ENCODE results near the gene ARHGAP6. TPM values are rescaled to one million over a fixed set of nuclear protein-coding genes. Genes with fewer than 3 reads are reported as not detected.

The ARHGAP6 gene
- polyA plus RNA-seq, 2 of the 4 experiments (the other 2 are of a cell fraction), result 0.04 TPM; not detected in 1

- CTCF ChIA-PET, result no interaction called here
Measured at GRCh38 chrX:11541510-11541909, 124.2 kb downstream of the ARHGAP6 start.

GRCh38 chrX:11540532-11541377 is 125.0 kb downstream of the ARHGAP6 start:
- H3K4me2 ChIP-seq, result no peak overlapping the region
- no peak for TF ChIP-seq TP53 (CRISPR knock-in tag; IDR thresholded peaks at IDR 0.05)
- no peak for TF ChIP-seq BHLHE40 (IDR thresholded peaks at IDR 0.05; ENCODE audit: low read depth, low read length)
- TF ChIP-seq JUNB (IDR thresholded peaks at IDR 0.05), result no peak
- no peak for TF ChIP-seq ZNF302 (CRISPR knock-in tag; IDR thresholded peaks at IDR 0.05)
- TF ChIP-seq ZFP36 (IDR thresholded peaks at IDR 0.05; ENCODE audit: borderline replicate concordance, partially characterized antibody), result no peak
- no peak for TF ChIP-seq MYC (IDR thresholded peaks at IDR 0.05; ENCODE audit: borderline replicate concordance, low read length)
- TF ChIP-seq RAD21 (conservative IDR thresholded peaks at IDR 0.05 in 1 of 2, IDR thresholded peaks at IDR 0.05 in 1 of 2), result no peak
- TF ChIP-seq RCOR1 (IDR thresholded peaks at IDR 0.05; ENCODE audit: low read depth, low read length), result no peak
- no peak for TF ChIP-seq MAZ (IDR thresholded peaks at IDR 0.05; ENCODE audit: borderline replicate concordance, low read depth, low read length)
- no peak for TF ChIP-seq E2F6 (IDR thresholded peaks at IDR 0.05; ENCODE audit: borderline replicate concordance, low read depth)
- TF ChIP-seq SMC3 (IDR thresholded peaks at IDR 0.05), result no peak
- no peak for TF ChIP-seq FOSB (CRISPR knock-in tag; IDR thresholded peaks at IDR 0.05)
- TF ChIP-seq CHD4 (IDR thresholded peaks at IDR 0.05; ENCODE audit: borderline replicate concordance), result no peak
- no peak for TF ChIP-seq ESRRA (IDR thresholded peaks at IDR 0.05; ENCODE audit: borderline replicate concordance, low read length)
- POLR2A ChIA-PET, result no interaction called here
- H3K9me3 ChIP-seq, result no peaks in the 10 kb centered on the region
- no peaks in the 10 kb centered on the region for H3K4me1 ChIP-seq
- 38% methylated on average over 4 of the region's 4 CpGs for WGBS (ENCODE audit: missing lambda C conversion rate)
- no peak for DNase-seq (ENCODE audit: low read depth in 1 of 2, low spot score in 1 of 2)
- CTCF ChIA-PET, result interaction anchor here (0.6 kb wide), 2 partner anchors 48 to 144 kb away, joined by 4 read pairs; no protein-coding TSS in a partner anchor
- FAIRE-seq, result peak; percentile 91
- H3K27ac ChIP-seq, result no peak overlapping the region
- ATAC-seq, result no peak
- no peak overlapping the region for H3K4me3 ChIP-seq

More at GRCh38 chrX:11541510-11541909, 124.2 kb downstream of the ARHGAP6 start:
- no peak overlapping the region for H3K4me3 ChIP-seq
- TF ChIP-seq USF2 (IDR thresholded peaks at IDR 0.05), result no peak
- TF ChIP-seq FOXS1 (CRISPR knock-in tag; IDR thresholded peaks at IDR 0.05), result no peak
- TF ChIP-seq MAZ (IDR thresholded peaks at IDR 0.05; ENCODE audit: borderline replicate concordance, low read depth, low read length), result no peak
- no peak for TF ChIP-seq GATA3 (IDR thresholded peaks at IDR 0.05; ENCODE audit: borderline replicate concordance)
- TF ChIP-seq HES2 (IDR thresholded peaks at IDR 0.05), result no peak
- no peak for TF ChIP-seq POLR2A (IDR thresholded peaks at IDR 0.05; ENCODE audit: low read length)
- WGBS (ENCODE audit: missing lambda C conversion rate), result 19% methylated on average over 1 of the region's 1 CpG
- FAIRE-seq (no peak), DNase-seq (ENCODE audit: low read depth in 1 of 2, low spot score in 1 of 2) (no peak), ATAC-seq (no peak)
- H3K9me3 ChIP-seq, result no peaks in the 10 kb centered on the region
- no peaks in the 10 kb centered on the region for H3K4me1 ChIP-seq
- H3K27ac ChIP-seq, result no peak overlapping the region
- POLR2A ChIA-PET, result no interaction called here
- H3K4me2 ChIP-seq, result no peak overlapping the region

GRCh38 chrX:11537141-11537540 is 128.6 kb downstream of the ARHGAP6 start:
- TF ChIP-seq EP300 (IDR thresholded peaks at IDR 0.05) (no peak), MAFK (IDR thresholded peaks at IDR 0.05; ENCODE audit: partially characterized antibody) (no peak), CEBPB (IDR thresholded peaks at IDR 0.05) (no peak), CBX2 (IDR thresholded peaks at IDR 0.05; ENCODE audit: borderline replicate concordance, low read depth) (no peak), REST (IDR thresholded peaks at IDR 0.05) (no peak), KDM5A (IDR thresholded peaks at IDR 0.05) (no peak), TFCP2L1 (CRISPR knock-in tag; IDR thresholded peaks at IDR 0.05) (no peak)
- FAIRE-seq (peak; percentile 68), ATAC-seq (no peak), DNase-seq (ENCODE audit: low read depth in 1 of 2, low spot score in 1 of 2) (no peak)
- WGBS (ENCODE audit: missing lambda C conversion rate), result 49% methylated on average over 5 of the region's 5 CpGs
- ChIA-PET CTCF (interaction anchor here (1.8 kb wide), 1 partner anchor 237 kb away, joined by 5 read pairs; no protein-coding TSS in a partner anchor), POLR2A (no interaction called here)
- no peak overlapping the region for H3K4me2 ChIP-seq
- H3K27ac ChIP-seq, result no peak overlapping the region
- H3K4me1 ChIP-seq, result no peaks in the 10 kb centered on the region
- no peak overlapping the region for H3K4me3 ChIP-seq
- no peaks in the 10 kb centered on the region for H3K9me3 ChIP-seq

Measured in A549 (cell line).